Measurements from ENCODE around the gene PON2.

The PON2 gene

DNA sequence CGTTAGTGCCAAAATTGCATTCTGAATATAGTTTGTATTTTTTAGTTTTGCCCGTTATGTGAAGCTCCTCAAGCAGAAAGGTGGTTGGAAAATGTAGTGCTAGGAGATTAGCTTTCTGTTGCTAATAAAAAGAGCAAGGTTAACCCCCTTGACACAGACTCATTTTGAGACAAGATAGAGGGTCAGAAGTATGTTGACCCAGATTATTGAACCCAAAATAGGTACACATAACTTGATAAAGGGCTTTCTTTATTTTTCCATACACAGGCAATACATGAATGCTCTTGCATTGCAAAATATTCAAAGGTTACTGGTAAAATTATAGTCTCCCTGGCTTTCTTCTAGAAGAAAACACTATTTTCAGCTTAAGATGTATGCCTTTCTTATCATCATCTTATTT lies 10.0 kb upstream of the PON2 start:
- DNase-seq (ENCODE audit: low spot score): no peak

DNA sequence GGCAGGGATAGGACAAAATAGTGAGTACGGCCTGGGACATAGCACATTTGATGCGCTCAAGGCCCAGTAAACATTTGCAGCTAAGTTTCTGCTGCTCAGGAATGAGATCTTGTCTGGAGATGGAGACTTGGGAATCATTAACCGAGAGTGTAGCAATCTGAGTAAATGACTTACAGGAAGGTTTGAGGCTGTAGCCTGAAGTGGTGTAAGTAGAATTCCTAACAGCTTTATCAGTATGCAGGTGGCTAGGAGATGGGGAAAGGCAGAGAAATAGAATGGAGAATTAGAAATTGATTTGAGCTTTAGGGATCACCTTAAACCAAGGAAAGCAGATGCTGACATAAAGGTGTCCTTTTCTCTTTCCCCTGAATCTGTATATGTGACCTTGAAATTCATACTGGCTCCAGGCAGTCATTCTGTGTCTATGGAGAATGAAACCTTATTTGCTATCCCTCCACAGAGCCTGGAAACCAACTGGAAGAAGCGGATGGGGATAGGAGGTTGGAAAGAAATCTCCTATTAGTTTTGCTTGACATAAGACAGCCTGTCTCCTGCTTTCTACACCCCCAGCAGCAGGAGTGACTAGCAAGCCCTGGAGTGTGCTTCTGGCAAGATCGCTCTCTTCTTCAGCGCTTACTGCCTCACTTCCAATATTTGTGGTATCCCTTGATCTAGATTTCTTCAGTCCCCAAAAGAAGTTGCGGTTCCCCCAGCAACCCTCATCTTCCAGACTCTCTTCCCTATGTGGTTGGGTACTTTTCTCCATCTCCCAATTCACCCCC lies 6.4 kb upstream of the PON2 start:
- no peak for DNase-seq (ENCODE audit: low spot score)

DNA sequence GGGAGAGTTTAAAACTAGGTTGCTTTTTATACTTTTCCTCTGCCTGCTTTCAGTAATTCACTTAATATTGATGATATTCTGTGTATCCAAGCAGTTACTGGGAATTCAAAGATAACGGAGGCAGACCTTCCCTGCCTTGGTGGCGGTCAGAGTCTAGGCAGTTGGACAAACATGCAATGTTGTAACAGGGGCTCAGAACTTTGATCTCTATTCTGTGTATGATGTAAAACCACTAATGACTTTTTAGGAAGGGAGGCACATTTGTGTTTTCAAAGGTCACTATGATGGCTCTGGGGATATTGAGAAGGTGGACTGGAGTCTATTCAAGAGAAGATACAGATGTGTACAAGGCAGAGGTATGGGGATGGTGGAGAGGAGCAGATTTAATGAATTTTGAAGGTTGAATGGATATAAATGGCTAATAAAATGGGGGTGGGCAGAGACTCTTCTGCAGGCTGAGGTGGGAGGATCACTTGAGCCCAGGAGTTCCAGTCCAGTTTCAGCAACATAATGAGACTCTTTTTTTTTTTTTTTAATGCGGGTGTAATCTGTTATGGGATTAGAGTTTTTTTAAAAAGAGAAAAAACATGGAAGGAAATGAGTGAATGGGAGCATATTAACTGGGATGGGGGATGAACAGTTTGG lies 5.7 kb upstream of the PON2 start:
- no peak for DNase-seq (ENCODE audit: low spot score)

DNA sequence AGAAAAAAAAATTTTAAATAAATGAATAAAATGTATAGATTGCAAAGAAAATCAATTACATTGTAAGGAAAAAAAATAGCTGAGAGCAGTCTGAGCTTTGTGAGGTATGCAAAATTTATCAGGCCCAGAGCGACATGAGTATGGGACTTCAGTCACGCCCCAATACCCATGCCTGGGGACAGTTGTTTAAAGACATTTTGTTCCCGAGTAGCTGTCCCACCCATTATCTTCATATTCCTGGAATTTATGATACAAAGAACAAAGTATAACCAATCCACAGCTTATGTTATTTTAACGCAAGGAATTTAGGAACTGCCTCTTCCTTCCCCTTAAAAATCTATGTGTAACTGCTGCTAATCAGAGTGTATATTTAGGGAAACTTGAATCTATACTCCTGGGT lies 1.6 kb upstream of the PON2 start:
- no peak for DNase-seq (ENCODE audit: low spot score)

DNA sequence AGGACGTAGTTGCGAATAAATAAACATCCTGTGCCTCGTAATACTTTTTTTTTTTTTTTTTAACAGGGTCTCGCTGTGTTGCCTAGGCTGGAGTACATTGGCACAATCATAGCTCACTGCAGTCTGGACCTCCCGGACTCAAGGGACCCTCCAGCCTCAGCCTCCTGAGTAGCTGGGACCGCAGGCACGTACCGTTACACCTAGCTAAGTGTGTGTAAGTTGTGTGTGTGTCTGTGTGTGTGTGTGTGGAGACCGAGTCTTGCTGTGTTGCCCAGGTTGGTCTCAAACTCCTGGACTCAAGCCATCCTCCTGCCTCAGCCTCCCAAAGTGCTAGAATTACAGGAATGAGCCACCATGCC lies 573 bp upstream of the PON2 start:
- DNase-seq (ENCODE audit: low spot score): no peak

DNA sequence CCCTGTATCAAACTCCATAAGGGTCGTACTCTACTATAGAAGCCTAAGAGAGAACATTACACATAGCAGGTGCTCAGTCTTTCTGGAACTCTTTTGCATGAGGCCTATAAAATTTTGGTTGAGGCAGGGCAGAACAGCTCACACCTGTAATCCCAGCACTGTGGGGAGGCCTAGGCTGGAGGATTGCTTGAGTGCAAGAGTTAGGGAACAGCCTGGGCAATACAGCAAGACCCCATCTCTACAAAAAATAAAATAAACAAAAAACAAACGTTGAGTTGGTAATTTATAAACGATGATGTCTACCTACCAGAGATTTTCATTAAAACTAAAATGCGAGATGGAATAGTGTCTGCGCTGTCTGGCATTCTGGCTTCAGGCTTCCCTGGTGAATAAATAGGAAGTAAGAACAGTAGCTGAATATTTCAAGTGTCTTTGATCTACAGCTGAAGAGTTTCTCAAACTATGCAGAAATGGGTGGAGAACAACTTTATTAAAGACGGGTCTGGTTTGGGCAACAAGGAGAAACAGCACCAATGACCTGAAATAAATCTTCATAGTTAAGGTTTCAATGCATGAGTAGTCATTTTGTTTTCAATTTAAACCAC lies 774 bp downstream of the PON2 start:
- no peak for DNase-seq (ENCODE audit: low spot score)

DNA sequence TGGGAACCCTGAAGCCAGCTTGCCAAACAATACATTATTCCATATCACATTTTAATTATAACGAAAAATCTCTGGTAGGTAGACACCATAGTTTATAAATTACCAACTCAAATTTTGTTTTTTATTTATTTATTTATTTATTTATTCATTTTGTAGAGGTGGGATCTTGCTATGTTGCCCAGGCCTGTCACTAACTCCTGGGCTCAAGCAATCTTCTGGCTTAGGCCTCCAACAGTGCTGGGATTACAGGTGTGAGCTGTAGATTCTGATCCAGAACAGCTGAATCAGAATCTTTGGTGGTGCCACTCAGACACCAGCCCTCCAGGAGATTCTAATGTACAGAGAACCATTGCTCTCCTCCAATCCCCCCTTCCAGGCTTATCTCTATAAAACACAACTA lies 1.7 kb downstream of the PON2 start:
- DNase-seq (ENCODE audit: low spot score): no peak

DNA sequence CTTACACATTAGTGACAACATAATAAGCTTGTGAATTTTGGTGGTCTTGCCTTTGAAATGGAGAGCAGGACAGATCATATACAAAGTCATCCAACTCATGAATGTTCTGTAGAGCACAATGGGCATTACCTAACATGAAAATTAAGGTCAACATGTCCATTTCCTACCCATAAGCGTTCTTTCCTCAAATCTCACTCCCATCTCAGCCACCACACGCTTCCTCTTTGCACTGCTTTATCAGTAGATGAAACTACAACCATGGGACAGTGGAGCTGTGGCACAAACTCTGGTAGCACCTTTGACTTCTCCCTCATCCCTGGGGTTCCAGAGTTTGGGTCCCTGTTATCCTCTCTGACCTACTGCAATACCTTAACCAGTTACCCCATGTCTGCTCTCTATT lies 2.2 kb downstream of the PON2 start:
- no peak for DNase-seq (ENCODE audit: low spot score)

DNA sequence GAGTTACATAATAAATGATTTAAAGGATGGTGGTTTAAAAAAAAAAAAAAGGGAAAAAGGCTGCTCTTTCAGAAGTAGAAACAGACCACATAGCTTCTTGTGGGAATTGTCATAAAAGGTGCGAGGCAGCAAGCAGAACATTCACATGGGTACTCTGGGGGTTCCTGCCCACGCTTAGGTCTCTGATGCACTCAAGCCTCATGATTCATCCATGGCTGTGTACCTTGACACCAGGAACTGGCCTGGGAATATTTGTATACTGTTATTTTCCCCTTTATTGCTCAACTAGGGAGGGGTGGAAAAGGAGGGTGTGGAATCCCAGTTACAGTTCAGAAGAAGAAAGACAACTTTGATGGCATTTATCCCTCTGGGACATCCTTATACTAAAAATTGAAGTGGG lies 4.0 kb downstream of the PON2 start:
- DNase-seq (ENCODE audit: low spot score): peak; percentile 56

DNA sequence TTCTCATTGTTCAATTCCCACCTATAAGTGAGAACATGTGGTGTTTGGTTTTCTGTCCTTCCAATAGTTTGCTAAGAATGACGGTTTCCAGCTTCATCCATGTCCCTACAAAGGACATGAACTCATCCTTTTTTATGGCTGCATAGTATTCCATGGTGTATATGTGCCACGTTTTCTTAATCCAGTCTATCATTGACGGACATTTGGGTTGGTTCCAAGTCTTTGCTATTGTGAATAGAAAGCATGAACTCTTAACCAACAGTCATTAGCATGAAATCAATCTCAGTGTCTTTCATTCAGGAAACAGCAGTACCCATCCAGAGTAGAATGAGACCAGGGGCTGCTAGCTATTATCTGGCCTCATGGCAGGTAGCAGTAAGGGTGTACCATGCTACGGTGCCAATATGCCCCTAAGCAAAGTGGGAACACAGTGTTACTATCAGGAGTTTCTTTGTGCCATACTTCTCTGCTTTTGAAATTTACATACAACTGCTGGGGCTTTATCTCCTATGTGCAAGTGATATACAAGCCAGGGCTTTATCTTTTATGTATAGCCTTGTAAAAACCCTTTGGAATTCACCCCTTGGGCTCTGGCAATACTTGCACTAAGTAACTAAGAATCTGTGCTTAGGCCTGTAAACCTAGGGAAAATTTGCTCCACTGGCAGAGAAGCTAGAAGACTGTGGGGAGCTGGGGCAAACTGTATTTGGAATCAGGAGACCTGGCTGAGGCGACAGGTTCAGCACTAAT lies 5.4 kb downstream of the PON2 start:
- DNase-seq (ENCODE audit: low spot score): no peak

DNA sequence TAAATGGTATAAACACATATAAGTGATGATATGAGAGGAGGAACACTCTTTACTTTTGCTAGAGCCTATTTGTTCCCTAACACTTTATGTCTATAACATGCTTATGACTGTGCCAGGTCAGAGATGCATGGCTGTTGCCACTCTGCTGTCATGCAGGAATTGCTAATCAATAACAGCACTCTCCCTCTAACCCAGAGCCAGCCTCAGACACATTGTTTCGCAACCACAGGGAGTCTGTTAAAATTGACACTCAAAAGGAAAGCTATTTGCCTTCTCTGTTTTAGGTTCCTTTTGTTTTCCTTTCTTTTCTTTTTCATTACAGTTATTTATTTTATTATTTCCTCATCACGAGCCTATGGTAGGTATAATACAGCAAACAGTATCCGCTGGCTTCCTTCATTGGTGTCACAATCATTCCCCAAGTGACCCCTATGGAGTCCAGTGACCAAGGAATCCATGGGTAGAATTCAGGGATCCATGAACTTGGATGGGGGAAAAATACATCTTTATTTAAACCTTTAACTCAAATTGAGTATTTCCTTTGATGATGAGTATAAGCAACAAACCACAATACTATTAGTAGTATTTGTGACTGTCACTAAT lies 6.8 kb downstream of the PON2 start:
- DNase-seq (ENCODE audit: low spot score): no peak

DNA sequence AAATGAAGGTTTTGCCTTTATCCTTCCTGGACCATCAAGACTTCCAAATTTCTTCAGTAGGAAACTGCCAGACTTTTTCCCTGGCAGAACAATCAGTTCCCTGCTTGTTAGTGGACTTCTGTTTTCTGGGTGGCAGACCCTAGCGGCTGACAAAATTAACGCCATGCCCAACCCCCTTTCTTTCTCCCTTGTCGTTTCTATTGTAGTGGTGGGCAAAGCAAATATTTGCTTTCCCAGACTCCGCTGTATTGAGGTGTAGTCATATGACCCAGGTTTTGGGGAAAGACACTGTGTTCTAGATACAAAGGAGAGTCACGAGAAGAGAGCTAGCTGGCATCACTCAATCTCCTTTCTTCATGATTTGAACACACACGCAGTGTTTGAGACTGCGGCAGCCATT lies 7.7 kb downstream of the PON2 start:
- DNase-seq (ENCODE audit: low spot score): no peak

DNA sequence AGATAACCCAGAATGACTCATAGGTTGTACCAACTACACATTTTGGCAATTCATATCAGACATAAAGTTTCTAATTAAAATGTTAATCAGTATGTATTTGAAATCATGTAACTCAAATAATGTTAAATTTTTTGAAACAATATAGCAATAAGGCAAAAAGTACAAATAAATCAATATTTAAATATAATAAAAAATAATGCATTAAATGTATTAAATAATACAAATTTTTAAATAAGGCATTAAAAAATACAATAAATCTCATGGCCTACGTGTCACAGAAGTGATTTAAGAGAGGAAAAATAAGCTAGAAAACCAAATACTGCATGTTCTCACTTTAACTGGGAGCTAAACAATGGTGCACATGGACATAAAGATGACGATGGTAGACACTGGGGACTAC lies 9.1 kb downstream of the PON2 start:
- DNase-seq (ENCODE audit: low spot score): no peak

DNA sequence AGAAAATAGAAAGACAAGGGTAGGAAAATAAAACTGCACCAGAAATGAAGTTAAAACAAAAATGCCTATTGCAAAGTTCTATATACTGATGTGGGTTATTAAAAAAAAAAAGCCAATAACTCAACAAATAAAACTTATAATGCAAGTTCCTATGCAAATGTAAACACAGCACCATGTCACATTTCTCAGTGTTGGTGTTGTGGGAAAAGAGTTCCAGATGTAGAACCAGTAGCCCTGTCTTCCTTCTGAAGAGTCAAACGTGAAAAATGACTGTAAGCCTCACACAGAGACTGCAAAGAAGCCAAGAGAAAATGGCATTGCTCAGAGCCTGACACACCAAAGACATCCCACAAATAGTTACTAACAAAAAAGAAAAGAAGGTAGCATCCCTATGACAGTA lies 10.1 kb downstream of the PON2 start:
- no peak for DNase-seq (ENCODE audit: low spot score)

DNA sequence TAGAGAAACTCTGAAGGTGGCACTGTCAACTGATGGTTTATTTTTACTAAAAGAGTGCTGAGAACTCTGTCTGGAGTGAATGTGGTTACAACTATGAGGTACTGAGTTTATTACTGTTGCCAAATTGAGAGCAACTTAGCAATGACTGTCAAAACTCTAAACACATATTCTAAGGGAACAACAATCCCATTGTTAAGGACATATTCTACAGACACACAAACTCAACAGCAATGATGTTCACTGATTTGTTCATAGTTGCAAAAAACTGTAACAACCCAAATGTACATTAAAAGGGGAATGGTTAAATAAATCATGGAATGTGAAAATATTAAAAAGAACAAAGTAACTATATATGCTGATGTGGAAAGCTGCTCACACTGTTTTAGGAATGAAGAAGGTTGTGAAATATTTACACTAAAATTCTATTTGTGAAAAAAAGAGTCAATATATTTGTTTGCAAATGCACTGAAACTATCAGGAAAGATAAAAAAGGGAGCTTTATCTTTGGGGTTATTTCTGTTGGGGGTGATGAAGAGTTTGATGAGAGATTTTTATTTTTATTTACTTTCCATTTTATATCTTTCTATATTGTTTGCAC lies 12.9 kb downstream of the PON2 start:
- no peak for DNase-seq (ENCODE audit: low spot score)

DNA sequence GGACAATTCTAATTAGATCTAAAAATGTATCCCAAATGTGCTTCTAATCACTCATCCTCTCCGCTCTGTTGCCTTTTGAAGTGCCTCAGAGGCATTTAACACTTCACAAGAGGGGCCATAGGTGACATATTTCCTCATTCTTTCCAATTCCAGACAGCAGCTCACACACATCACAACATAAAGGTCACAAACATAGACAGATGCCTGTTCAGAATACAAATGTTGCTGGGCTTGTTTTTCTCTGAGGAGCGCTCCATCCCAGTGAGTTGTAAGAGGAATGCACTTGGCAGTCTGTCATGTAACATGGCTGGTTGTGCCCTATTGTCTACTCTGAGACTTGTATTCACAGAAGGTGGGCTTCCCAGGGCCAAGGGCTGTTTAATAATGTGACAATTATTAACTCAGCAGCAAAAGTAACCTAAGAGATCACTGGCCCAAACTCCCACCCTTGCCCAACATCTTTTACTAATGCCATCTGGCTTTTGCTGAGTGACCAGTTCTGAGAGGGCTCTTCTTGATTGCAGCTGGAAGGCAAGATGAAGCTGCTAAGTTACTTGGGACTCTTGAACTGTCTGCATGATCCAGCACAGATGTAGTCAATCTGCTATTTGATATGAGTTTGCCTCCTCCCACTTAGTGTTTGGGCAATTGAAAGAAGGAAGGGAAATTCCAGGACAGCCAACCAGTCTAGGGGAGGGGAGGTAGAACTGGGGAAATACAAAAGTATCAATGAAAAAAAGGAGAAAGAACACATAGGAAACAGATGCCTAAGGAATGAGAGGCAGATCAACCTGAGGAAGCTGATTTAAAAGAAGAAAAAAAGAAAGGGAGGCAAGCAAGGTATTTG lies 13.6 kb downstream of the PON2 start:
- no peak for DNase-seq (ENCODE audit: low spot score)

DNA sequence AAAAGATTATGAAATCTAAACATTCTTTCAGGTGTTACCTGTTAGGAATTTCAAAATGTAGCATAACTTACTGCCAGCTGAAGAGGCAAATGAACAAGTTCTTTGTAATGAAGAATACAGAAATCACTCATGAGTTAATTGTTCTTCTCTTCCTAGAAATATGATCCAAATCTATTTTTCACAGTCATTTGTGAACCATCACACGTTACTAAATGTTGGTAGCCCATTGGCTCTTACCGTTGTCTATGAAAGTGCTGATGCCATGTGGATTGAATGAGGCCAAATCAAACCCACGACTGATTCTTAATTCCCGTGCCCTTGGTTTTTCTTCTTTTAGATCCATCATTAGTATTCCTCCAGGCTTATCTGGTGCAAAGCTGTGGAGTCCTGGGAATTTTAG lies 22.8 kb downstream of the PON2 start:
- DNase-seq (ENCODE audit: low spot score): no peak

DNA sequence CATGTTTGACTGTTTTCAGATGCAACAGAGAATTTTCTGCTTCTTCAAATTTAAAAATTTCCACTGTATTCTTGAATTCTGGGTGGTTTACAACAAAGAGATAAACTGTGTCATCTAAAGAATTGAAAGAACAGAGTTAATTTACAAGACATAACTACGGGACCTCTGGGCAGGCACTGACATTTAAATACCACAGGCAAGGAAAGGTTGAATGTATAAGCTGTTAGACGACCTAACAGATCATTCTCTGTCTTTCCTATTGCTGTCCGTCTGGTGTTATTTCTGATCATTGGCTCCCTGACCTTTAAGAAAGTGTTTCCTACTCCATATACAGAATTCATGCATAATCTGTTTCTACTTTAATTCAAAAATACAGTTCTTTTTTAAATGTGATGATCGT lies 23.2 kb downstream of the PON2 start:
- DNase-seq (ENCODE audit: low spot score): no peak

DNA sequence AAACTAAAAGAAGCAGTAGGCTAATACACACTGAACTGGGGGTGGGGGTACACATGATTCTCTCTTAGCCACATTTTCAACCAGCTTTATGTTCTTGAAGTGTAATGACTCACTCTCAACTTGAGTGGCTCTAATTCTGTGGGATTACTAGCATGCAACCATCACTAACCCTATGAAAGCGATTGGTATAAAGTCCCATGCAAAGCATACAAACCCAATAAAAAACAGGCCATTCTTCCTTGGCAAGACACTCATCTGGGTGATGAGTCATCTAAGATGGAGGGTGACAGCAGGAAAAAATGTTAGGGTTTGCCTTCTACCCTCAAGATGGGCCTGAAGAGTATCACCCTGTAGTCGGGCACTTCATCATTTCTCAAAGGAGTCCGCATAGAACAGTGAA lies 23.8 kb downstream of the PON2 start:
- DNase-seq (ENCODE audit: low spot score): no peak

DNA sequence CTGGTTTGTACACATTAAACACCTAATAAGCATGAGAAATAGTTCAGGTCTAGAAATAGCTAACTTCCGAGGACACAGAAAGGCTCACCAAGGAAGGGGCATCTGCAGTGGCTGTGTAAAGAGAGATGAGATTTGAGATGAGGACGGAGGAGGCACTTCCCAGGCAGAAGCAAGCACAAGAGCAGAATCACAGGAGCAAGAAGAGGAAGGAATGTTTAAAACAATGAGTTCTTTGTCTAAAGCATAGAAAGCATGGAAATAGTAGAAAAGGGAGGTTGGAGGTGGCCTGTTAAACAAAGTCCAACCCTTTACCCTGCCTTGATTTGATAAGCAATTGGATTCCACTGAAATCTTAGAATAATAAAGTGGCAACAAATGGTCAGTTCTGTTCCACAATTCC lies 27.1 kb downstream of the PON2 start:
- no peak for DNase-seq (ENCODE audit: low spot score)

DNA sequence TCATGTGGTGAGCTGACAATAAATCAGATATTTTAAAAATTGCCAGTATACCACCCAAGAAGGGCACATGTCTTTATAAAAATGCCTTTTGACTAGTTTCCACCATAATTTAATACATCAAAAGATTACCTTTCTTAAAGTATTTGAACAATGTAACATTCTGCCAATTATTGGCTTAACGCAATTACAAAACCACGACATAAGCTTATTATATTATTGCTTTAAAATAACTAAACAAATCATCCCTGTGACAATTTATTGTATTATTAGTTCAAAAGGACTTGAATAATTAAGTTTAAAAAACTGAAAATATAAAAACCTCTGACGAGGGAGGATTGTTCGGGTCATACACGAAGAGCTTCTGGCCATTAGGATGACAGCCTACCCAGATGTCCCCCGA lies 29.0 kb downstream of the PON2 start:
- DNase-seq (ENCODE audit: low spot score): no peak

Data from HuH-7.5 (cell line).